IgD-negative memory B cell (primary cell): ENCODE data around the gene CERS1. TPM values are rescaled to one million over a fixed set of nuclear protein-coding genes. Genes with fewer than 3 reads are reported as not detected.

Experiments used
- H3K27ac Mint-ChIP-seq, 3 donors: one replicate each; pipeline ENCODE4 v1.8.0; 2020 to 2022; ENCODE audit warnings: mild to moderate bottlenecking in 3 of 3, mixed read lengths in 3 of 3, moderate library complexity in 1 of 3
- H3K27me3 Mint-ChIP-seq: one replicate; pipeline ENCODE4 v1.8.0; 2021; ENCODE audit warnings: mixed read lengths
- H3K36me3 Mint-ChIP-seq: one replicate; pipeline ENCODE4 v1.8.0; 2020; ENCODE audit warnings: mild to moderate bottlenecking, mixed read lengths
- H3K4me1 Mint-ChIP-seq, 3 donors: one replicate each; pipeline ENCODE4 v1.8.0; 2020 to 2022; ENCODE audit warnings: mixed read lengths in 3 of 3, mild to moderate bottlenecking in 1 of 3
- H3K4me3 Mint-ChIP-seq, 4 donors: one replicate each; pipeline ENCODE4 v1.8.0; 2020 to 2022; ENCODE audit warnings: mild to moderate bottlenecking in 4 of 4, mixed read lengths in 4 of 4, moderate library complexity in 3 of 4
- H3K9me3 Mint-ChIP-seq, 3 donors: one replicate each; pipeline ENCODE4 v1.8.0; 2020 to 2021; ENCODE audit warnings: mixed read lengths in 3 of 3, mild to moderate bottlenecking in 1 of 3
- polyA plus RNA-seq: library from polyadenylated mRNA; unstranded; fragments of 300-500 nt; fragmentation: Illumina TruSeq; gene quantifications from one replicate; pipeline ENCODE4 v1.2.3, GENCODE V29; 2021

The CERS1 gene
- polyA plus RNA-seq, 1 donor from 2014 or later = not detected

DNA sequence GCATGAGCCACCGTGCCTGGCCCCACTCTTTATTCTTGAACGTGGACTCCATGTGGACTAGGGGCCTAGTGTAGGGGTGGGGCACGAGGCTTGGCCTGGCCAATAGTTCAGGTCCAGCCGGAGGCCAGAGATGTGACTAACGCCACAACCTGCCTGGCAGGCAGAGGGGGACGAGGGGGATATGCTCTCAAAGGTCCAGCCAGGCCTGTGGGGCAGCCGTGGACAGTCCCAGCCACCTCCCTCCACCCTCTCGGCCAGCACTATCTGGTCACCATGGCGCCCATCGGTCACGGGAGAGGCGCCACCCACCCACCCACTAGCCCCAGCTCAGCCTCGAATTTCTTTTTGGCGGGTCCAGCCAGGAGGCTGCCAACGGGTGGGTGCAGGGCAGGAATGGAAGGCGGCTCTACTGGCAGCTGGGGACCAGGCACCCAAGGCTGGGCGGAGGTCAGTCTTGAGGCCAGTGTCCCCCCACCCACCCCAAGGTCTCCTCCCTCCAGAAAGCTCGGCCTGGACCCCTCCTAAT lies 2.2 kb upstream of the CERS1 start:
- H3K4me3 Mint-ChIP-seq = peak overlapping the region in 1 of 4 donors; percentile 63
- no peak overlapping the region for H3K27ac Mint-ChIP-seq
- H3K9me3 Mint-ChIP-seq = no peaks in the 10 kb centered on the region
- peaks cover 0 to 10% (median 2%) of the 10 kb centered on the region in 3 donors for H3K4me1 Mint-ChIP-seq
- peaks cover 7% of the 10 kb centered on the region for H3K36me3 Mint-ChIP-seq
- H3K27me3 Mint-ChIP-seq = peaks cover 22% of the 10 kb centered on the region

- Mint-ChIP-seq H3K27ac (peak overlapping the region in 1 of 3 donors; percentile 5), H3K4me3 (peak overlapping the region in 3 of 4 donors; percentile 3 to 81 (median 63)), H3K9me3 (no peaks in the 10 kb centered on the region), H3K27me3 (peaks cover 26% of the 10 kb centered on the region), H3K36me3 (peaks cover 7% of the 10 kb centered on the region), H3K4me1 (peaks cover 0 to 10% (median 2%) of the 10 kb centered on the region in 3 donors)
Measured at GRCh38 chr19:18897094-18898029, 1.4 kb upstream of the CERS1 start.

GRCh38 chr19:18896421-18896841 lies 473 bp upstream of the CERS1 start:
- H3K4me1 Mint-ChIP-seq = peaks cover 0 to 10% (median 2%) of the 10 kb centered on the region in 3 donors
- H3K27me3 Mint-ChIP-seq = peaks cover 26% of the 10 kb centered on the region
- H3K4me3 Mint-ChIP-seq = peak overlapping the region; percentile 5 to 78 (median 76)
- no peak overlapping the region for H3K27ac Mint-ChIP-seq
- H3K36me3 Mint-ChIP-seq = peaks cover 3% of the 10 kb centered on the region
- no peaks in the 10 kb centered on the region for H3K9me3 Mint-ChIP-seq

DNA sequence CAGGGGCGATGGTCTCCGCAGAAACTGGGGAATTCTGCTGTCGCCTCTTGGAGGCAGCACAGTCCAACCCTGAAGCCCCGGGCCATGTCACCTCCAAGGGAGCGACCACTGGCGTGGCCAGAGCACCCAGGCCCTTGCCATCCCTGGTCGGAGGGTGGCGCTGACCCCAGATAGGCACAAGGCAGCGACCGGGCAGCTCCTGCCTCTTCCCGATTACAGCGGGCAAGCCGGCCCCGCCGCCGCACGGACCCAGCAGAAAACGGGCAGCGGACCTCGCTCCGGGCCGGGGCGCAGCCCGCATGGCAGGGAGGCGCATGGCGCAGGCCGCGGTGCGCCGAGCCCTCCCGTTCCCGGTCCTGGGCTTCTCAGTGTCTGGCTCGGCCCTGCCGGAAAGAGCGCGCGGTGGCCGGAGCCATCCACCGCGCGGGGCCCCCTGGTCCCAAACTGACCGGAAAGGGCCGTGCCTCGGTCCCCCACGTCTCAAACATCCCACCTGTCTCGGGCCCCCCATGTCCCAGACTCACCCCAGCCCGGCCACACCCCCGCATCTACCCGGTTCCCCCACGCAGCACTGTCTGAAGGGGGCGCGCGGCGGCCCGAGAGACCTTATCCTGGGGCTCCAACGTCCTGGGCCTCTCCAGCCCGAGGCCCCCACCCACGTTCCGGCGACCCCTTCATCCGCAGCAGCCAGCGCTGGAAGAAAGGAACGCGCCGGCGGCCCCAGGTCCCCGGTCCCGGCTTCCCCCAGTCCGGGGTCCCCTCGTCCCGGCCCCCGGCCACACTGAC lies 727 bp downstream of the CERS1 start:
- Mint-ChIP-seq H3K27ac (no peak overlapping the region), H3K4me1 (peaks cover 0 to 8% (median 2%) of the 10 kb centered on the region in 3 donors), H3K4me3 (peak overlapping the region in 3 of 4 donors; percentile 50 to 70 (median 54)), H3K9me3 (no peaks in the 10 kb centered on the region), H3K27me3 (peaks cover 26% of the 10 kb centered on the region), H3K36me3 (peaks cover 3% of the 10 kb centered on the region)

DNA sequence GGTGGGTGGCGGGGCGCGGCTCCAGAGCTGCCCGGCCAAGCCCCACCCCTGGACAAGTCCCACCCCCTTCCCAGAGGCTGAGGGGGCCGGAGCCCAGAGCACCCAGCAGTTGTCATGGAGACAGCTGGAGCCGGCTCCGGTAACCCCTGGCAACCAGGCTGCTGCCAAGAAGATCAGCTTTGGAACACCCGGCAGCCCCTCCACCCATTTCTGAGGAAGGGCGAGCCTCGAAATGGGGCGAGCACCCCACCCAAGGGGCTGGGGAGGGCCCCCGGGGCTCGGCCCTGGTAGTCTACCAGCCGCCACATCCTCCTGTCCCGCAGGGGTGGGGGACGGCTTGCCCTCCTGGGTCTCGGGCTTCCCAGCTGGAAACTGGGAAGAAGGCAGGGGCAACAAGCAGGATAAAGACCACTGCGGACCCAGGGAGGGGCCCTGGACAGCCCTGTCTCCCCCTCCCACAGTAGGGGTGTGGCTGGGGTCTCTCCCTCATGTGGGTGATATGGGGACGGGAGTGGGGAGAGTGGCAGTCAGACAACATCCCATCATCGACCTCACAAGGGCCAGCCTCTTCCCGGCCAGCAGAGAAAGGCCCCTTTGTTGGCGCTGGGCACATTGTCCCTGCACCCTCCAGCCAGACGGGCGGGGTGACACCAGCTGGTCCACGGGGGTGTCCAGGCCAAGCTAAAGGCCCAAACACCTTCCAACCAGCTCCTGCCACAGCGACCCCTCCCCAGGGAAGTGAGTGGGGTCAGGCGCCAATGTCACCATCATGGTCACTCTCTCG lies 1.5 kb downstream of the CERS1 start:
- no peak overlapping the region for H3K27ac Mint-ChIP-seq
- H3K4me1 Mint-ChIP-seq = peaks cover 0 to 8% (median 2%) of the 10 kb centered on the region in 3 donors
- H3K9me3 Mint-ChIP-seq = no peaks in the 10 kb centered on the region
- H3K36me3 Mint-ChIP-seq = peaks cover 2% of the 10 kb centered on the region
- H3K27me3 Mint-ChIP-seq = peaks cover 27% of the 10 kb centered on the region
- H3K4me3 Mint-ChIP-seq = peak overlapping the region in 2 of 4 donors; percentile 39 to 73

- peaks cover 0 to 8% (median 2%) of the 10 kb centered on the region in 3 donors for H3K4me1 Mint-ChIP-seq
- peaks cover 30% of the 10 kb centered on the region for H3K27me3 Mint-ChIP-seq
- no peaks in the 10 kb centered on the region for H3K9me3 Mint-ChIP-seq
- peak overlapping the region in 1 of 4 donors; percentile 39 for H3K4me3 Mint-ChIP-seq
- H3K27ac Mint-ChIP-seq = peak overlapping the region in 1 of 3 donors; percentile 39
- H3K36me3 Mint-ChIP-seq = peaks cover 2% of the 10 kb centered on the region
Measured at GRCh38 chr19:18893587-18894253, 2.2 kb downstream of the CERS1 start.

- Mint-ChIP-seq H3K36me3 (no peaks in the 10 kb centered on the region), H3K27ac (no peak overlapping the region)
Measured at GRCh38 chr19:18889949-18890745, 5.8 kb downstream of the CERS1 start.

GRCh38 chr19:18886972-18887371 lies 9.0 kb downstream of the CERS1 start:
- Mint-ChIP-seq H3K4me3 (no peak overlapping the region), H3K27me3 (peaks cover 4% of the 10 kb centered on the region), H3K36me3 (no peaks in the 10 kb centered on the region), H3K9me3 (no peaks in the 10 kb centered on the region), H3K4me1 (no peaks in the 10 kb centered on the region), H3K27ac (no peak overlapping the region)

More at GRCh38 chr19:18889949-18890745, 5.8 kb downstream of the CERS1 start:
- Mint-ChIP-seq H3K4me1 (peaks cover 0 to 3% (median 0%) of the 10 kb centered on the region in 3 donors), H3K4me3 (no peak overlapping the region), H3K9me3 (no peaks in the 10 kb centered on the region), H3K27me3 (peaks cover 16% of the 10 kb centered on the region)

DNA sequence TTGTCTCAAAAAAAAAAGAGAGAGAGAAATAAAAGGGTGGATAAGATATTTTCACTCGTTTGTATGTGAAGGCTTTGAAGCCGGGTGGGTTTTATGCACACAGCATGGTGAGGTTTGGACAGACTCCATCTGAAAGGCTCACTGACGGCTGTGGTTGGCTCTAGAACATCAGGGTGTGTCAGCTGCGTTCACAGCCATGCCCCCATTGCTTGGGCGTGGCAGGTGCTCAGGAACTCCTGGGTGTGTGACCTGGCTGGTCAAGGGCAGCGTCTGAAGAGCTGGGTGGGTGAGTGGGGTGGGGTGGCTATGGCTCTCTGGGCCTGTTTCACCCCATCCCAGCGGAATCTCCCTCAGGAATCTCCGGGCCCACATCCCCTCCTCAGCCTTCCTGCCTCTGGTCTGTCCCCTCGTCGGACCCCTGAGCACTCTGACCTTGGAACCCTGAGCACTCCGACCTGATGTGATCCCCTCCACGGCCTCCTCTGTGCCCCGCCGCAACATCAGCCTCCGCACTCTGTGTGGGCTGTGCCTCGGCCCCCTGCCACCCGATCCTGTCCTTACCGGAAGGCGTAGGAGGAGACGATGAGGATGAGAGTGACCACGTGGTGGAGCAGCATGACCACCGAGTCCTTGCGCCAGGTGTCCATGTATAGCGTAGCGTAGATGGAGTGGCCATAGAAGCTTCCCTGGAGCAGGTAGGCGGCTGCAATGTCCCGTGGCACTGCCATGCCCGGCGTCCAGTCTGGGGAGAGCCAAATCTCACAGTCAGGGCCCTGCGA lies 12.2 kb downstream of the CERS1 start:
- H3K27ac Mint-ChIP-seq = no peak overlapping the region
- H3K36me3 Mint-ChIP-seq = no peaks in the 10 kb centered on the region
- H3K4me3 Mint-ChIP-seq = no peak overlapping the region
- H3K4me1 Mint-ChIP-seq = no peaks in the 10 kb centered on the region
- no peaks in the 10 kb centered on the region for H3K27me3 Mint-ChIP-seq
- no peaks in the 10 kb centered on the region for H3K9me3 Mint-ChIP-seq

DNA sequence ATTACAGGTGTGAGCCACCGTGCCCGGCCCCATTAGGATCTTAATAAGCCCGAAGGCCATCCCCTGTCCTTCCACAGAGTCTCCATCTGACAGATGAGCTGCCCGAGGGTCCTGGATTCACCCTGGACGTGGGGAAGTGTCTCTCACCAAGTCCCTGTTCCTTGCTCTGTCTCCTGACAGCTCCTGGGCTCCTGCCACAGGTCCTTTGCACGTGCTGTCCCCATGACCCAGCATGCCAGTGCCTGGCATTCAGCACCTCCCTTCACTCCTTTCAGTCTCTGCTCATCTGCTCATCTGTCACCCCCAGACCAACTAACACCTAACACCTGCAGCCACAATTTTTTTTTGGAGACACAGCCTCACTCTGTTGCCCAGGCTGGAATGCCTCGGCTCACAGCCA lies 14.5 kb downstream of the CERS1 start:
- H3K9me3 Mint-ChIP-seq = peaks cover 0 to 3% (median 0%) of the 10 kb centered on the region in 3 donors
- no peaks in the 10 kb centered on the region for H3K27me3 Mint-ChIP-seq
- peaks cover 0 to 2% (median 0%) of the 10 kb centered on the region in 3 donors for H3K4me1 Mint-ChIP-seq
- no peak overlapping the region for H3K4me3 Mint-ChIP-seq
- H3K36me3 Mint-ChIP-seq = no peaks in the 10 kb centered on the region
- no peak overlapping the region for H3K27ac Mint-ChIP-seq

GRCh38 chr19:18879579-18880373 lies 16.2 kb downstream of the CERS1 start:
- Mint-ChIP-seq H3K36me3 (no peaks in the 10 kb centered on the region), H3K4me3 (no peak overlapping the region), H3K9me3 (peaks cover 0 to 3% (median 0%) of the 10 kb centered on the region in 3 donors), H3K4me1 (peaks cover 0 to 2% (median 0%) of the 10 kb centered on the region in 3 donors), H3K27ac (no peak overlapping the region), H3K27me3 (no peaks in the 10 kb centered on the region)
